T-helper 1 cell treated with Interleukin-12 subunit alpha and Interleukin-12 subunit beta and Interleukin-4 antibody, amounts not matched to agents 30 ng/mL and 1 ng/mL, for 36 hours (primary cell): ENCODE data around the gene MT1A. TPM values are rescaled to one million over a fixed set of nuclear protein-coding genes. Genes with fewer than 3 reads are reported as not detected.
"Not testable (repeated sequence)": the region's sequence is repeated elsewhere in the genome, so short reads cannot be mapped to it uniquely, and the experiment has no call there.

Source experiments
- intact Hi-C: fragments of 100-400 bp; cut with micrococcal nuclease; formaldehyde crosslinking; loops from one replicate; pipeline ENCODE4 v1.15.1; 2024
- total RNA-seq: library from RNA; stranded (reverse); gene quantifications from 2 replicates; pipeline ENCODE4 v1.2.3, GENCODE V29; 2022

MT1A gene
- total RNA-seq, 1 donor from 2014 or later = not detected

- intact Hi-C loops = no loop called here
Measured at GRCh38 chr16:56649271-56649670, 10.8 kb downstream of the MT1A start.

GRCh38 chr16:56649820-56650219 is 11.4 kb downstream of the MT1A start:
- intact Hi-C loops = no loop called here

- intact Hi-C loops = no loop called here
Measured at GRCh38 chr16:56651586-56651985, 13.1 kb downstream of the MT1A start, which contains the start of gene MT1B. Gene MT1B, plus strand, starts transcription at chr16:56651886. Its CDS starts 68 bp downstream, at chr16:56651954.

GRCh38 chr16:56652600-56652999 is 14.1 kb downstream of the MT1A start:
- intact Hi-C loops = no loop called here

GRCh38 chr16:56653218-56653617 is 14.8 kb downstream of the MT1A start:
- intact Hi-C loops = no loop called here

GRCh38 chr16:56657555-56658326 is 19.3 kb downstream of the MT1A start, which contains the start of gene MT1F:
Gene MT1F, plus strand, starts transcription at chr16:56657959. Its CDS starts 100 bp downstream, at chr16:56658059.
- intact Hi-C loops = loop anchor here (1.0 kb wide), 6 partner anchors 14 to 80 kb away; partner anchors contain the start of genes MT1E, MT1X and MT2A

GRCh38 chr16:56658327-56658875 is 19.9 kb downstream of the MT1A start:
- intact Hi-C loops = no loop called here

- intact Hi-C loops = loop anchor here (1.0 kb wide), 1 partner anchor 20 kb away; the partner anchor contains the start of gene MT1X
Measured at GRCh38 chr16:56662357-56663354, 24.2 kb downstream of the MT1A start.

- intact Hi-C loops = no loop called here
Measured at GRCh38 chr16:56664506-56664905, 26.0 kb downstream of the MT1A start.

- intact Hi-C loops = not testable (repeated sequence)
Measured at GRCh38 chr16:56665286-56666261, 27.1 kb downstream of the MT1A start.

GRCh38 chr16:56667581-56668571 is 29.4 kb downstream of the MT1A start, which contains the start of gene MT1G:
Gene MT1G, minus strand, starts transcription at chr16:56668065. Its CDS starts 72 bp downstream, at chr16:56667993.
- intact Hi-C loops = loop anchor here (2.0 kb wide), 1 partner anchor 15 kb away; the partner anchor contains the start of gene MT1X

GRCh38 chr16:56669005-56669839 is 30.8 kb downstream of the MT1A start, which contains the start of gene MT1H:
Gene MT1H, plus strand, starts transcription at chr16:56669814. Its CDS starts 71 bp downstream, at chr16:56669885.
- intact Hi-C loops = loop anchor here (2.0 kb wide), 1 partner anchor 14 kb away; the partner anchor contains the start of gene MT1X

GRCh38 chr16:56669840-56670619 is 31.6 kb downstream of the MT1A start:
- intact Hi-C loops = loop anchor here (2.0 kb wide), 1 partner anchor 13 kb away; the partner anchor contains the start of gene MT1X

GRCh38 chr16:56670620-56670934 is 32.1 kb downstream of the MT1A start:
- intact Hi-C loops = no loop called here

GRCh38 chr16:56671691-56672090 is 33.2 kb downstream of the MT1A start:
- intact Hi-C loops = not testable (repeated sequence)

- intact Hi-C loops = not testable (repeated sequence)
Measured at GRCh38 chr16:56672171-56672570, 33.7 kb downstream of the MT1A start.
